DOHH2 (cell line): Measurements from ENCODE around the gene FAT3.

Experiments used
- CTCF ChIP-seq: fragments of 200-600 bp; sonication (generic); IDR thresholded peaks from one replicate; pipeline ENCODE4 v1.5.1; 2014; ENCODE audit warnings: antibody characterized with exemption, mild to moderate bottlenecking, low read depth, low read length; ENCODE audit not compliant: poor library complexity, severe bottlenecking
- EZH2phosphoT487 ChIP-seq: fragments of 200-600 bp; sonication (generic); IDR thresholded peaks from 2 replicates; pipeline ENCODE4 v1.6.1; 2017; ENCODE audit warnings: borderline replicate concordance, mild to moderate bottlenecking, antibody characterized with exemption, low read length, moderate library complexity, mixed read lengths

GRCh38 chr11:92236856-92237255 lies 12.2 kb downstream of the FAT3 start:
- TF ChIP-seq EZH2phosphoT487, result no peak
- TF ChIP-seq CTCF, result no peak
